Measurements from ENCODE around the gene FAM153A. TPM values are rescaled to one million over a fixed set of nuclear protein-coding genes. Genes with fewer than 3 reads are reported as not detected.
"Not testable (repeated sequence)": the region's sequence is repeated elsewhere in the genome, so short reads cannot be mapped to it uniquely, and the experiment has no call there.

The FAM153A gene
- polyA plus RNA-seq (ENCODE audit: insufficient read length): 0.30 TPM

GRCh38 chr5:177782792-177783633 lies at the start of gene FAM153A:
Gene FAM153A, minus strand, starts transcription at chr5:177782899.
- not testable (repeated sequence) for DNase-seq (ENCODE audit: low read depth)

- not testable (repeated sequence) for DNase-seq (ENCODE audit: low read depth)
These were observed 49.6 kb upstream of the FAM153A start for GRCh38 chr5:177832287-177832686.

GRCh38 chr5:177826073-177826472 lies 43.4 kb upstream of the FAM153A start:
- DNase-seq (ENCODE audit: low read depth): not testable (repeated sequence)

GRCh38 chr5:177824776-177825175 lies 42.1 kb upstream of the FAM153A start:
- DNase-seq (ENCODE audit: low read depth): not testable (repeated sequence)

GRCh38 chr5:177822489-177822888 lies 39.8 kb upstream of the FAM153A start:
- not testable (repeated sequence) for DNase-seq (ENCODE audit: low read depth)

GRCh38 chr5:177819664-177820063 lies 37.0 kb upstream of the FAM153A start:
- DNase-seq (ENCODE audit: low read depth): not testable (repeated sequence)

- not testable (repeated sequence) for DNase-seq (ENCODE audit: low read depth)
These were observed 30.2 kb upstream of the FAM153A start for GRCh38 chr5:177812814-177813425.

GRCh38 chr5:177812160-177812743 lies 29.6 kb upstream of the FAM153A start:
- not testable (repeated sequence) for DNase-seq (ENCODE audit: low read depth)

GRCh38 chr5:177809209-177809913 lies 26.7 kb upstream of the FAM153A start:
- DNase-seq (ENCODE audit: low read depth): not testable (repeated sequence)

- DNase-seq (ENCODE audit: low read depth): not testable (repeated sequence)
These were observed 25.7 kb upstream of the FAM153A start for GRCh38 chr5:177808420-177808819.

GRCh38 chr5:177807265-177807664 lies 24.6 kb upstream of the FAM153A start:
- not testable (repeated sequence) for DNase-seq (ENCODE audit: low read depth)

GRCh38 chr5:177801427-177801826 lies 18.7 kb upstream of the FAM153A start:
- not testable (repeated sequence) for DNase-seq (ENCODE audit: low read depth)

GRCh38 chr5:177798237-177798840 lies 15.6 kb upstream of the FAM153A start:
- DNase-seq (ENCODE audit: low read depth): not testable (repeated sequence)

- not testable (repeated sequence) for DNase-seq (ENCODE audit: low read depth)
These were observed 10.6 kb upstream of the FAM153A start for GRCh38 chr5:177793272-177793671.

- DNase-seq (ENCODE audit: low read depth): not testable (repeated sequence)
These were observed 8.9 kb upstream of the FAM153A start for GRCh38 chr5:177791649-177792048.

- DNase-seq (ENCODE audit: low read depth): not testable (repeated sequence)
These were observed 530 bp downstream of the FAM153A start for GRCh38 chr5:177782169-177782568.

GRCh38 chr5:177771206-177771605 lies 11.5 kb downstream of the FAM153A start:
- not testable (repeated sequence) for DNase-seq (ENCODE audit: low read depth)

GRCh38 chr5:177770646-177771045 lies 12.1 kb downstream of the FAM153A start:
- not testable (repeated sequence) for DNase-seq (ENCODE audit: low read depth)

GRCh38 chr5:177763737-177764508 lies 18.8 kb downstream of the FAM153A start:
- not testable (repeated sequence) for DNase-seq (ENCODE audit: low read depth)

GRCh38 chr5:177760954-177761353 lies 21.7 kb downstream of the FAM153A start:
- DNase-seq (ENCODE audit: low read depth): not testable (repeated sequence)

Measured in forelimb muscle (tissue), 1 donor.